NCI-H128 (cell line): Measurements from ENCODE around the gene GP2.

Source experiments
- DNase-seq: peaks from one replicate; lab custom pipeline; 2025; ENCODE audit not compliant: unreplicated experiment; lab: John Stamatoyannopoulos, UW

GP2 gene

GRCh38 chr16:20307240-20307671 lies 20.1 kb downstream of the GP2 start:
- no peak for DNase-seq

- no peak for DNase-seq
These were observed 20.9 kb downstream of the GP2 start for GRCh38 chr16:20306401-20306800.

- no peak for DNase-seq
These were observed 24.3 kb downstream of the GP2 start for GRCh38 chr16:20303012-20303411.

- DNase-seq, result no peak
These were observed 24.9 kb downstream of the GP2 start for GRCh38 chr16:20302389-20302788.

GRCh38 chr16:20301840-20302239 lies 25.5 kb downstream of the GP2 start:
- no peak for DNase-seq

- DNase-seq, result peak; percentile 36
These were observed 26.8 kb downstream of the GP2 start for GRCh38 chr16:20300312-20301097.

- no peak for DNase-seq
These were observed 28.9 kb downstream of the GP2 start for GRCh38 chr16:20298452-20298851.

- no peak for DNase-seq
These were observed 35.8 kb downstream of the GP2 start for GRCh38 chr16:20291208-20292206.

- no peak for DNase-seq
These were observed 37.7 kb downstream of the GP2 start for GRCh38 chr16:20289571-20289970.

GRCh38 chr16:20285993-20286499 lies 41.3 kb downstream of the GP2 start:
- no peak for DNase-seq

GRCh38 chr16:20280259-20280658 lies 47.1 kb downstream of the GP2 start:
- DNase-seq, result no peak

- DNase-seq, result no peak
These were observed 55.4 kb downstream of the GP2 start for GRCh38 chr16:20271893-20272292.

GRCh38 chr16:20268409-20268808 lies 58.9 kb downstream of the GP2 start:
- no peak for DNase-seq

- no peak for DNase-seq
These were observed 62.3 kb downstream of the GP2 start for GRCh38 chr16:20265019-20265418.

- no peak for DNase-seq
These were observed 64.0 kb downstream of the GP2 start for GRCh38 chr16:20263138-20263855.

GRCh38 chr16:20262248-20262647 lies 65.1 kb downstream of the GP2 start:
- no peak for DNase-seq

- no peak for DNase-seq
These were observed 66.9 kb downstream of the GP2 start for GRCh38 chr16:20260215-20261009.
